Nephron (organoid): ENCODE measurements around the gene FARP1.
"Not testable (repeated sequence)": the region's sequence is repeated elsewhere in the genome, so short reads cannot be mapped to it uniquely, and the experiment has no call there.

Experiments
- H3K27ac Mint-ChIP-seq, 3 experiments: 2 replicates each; pipeline ENCODE4 v1.8.0; 2020; ENCODE audit warnings: mixed read lengths in 3 of 3, mild to moderate bottlenecking in 2 of 3, moderate library complexity in 1 of 3
- H3K27me3 Mint-ChIP-seq: 2 replicates; pipeline ENCODE4 v1.8.0; 2021; ENCODE audit warnings: low read depth, mild to moderate bottlenecking, moderate library complexity, mixed read lengths
- H3K36me3 Mint-ChIP-seq: 2 replicates; pipeline ENCODE4 v1.8.0; 2020; ENCODE audit warnings: low read depth, mixed read lengths
- H3K4me1 Mint-ChIP-seq: 2 replicates; pipeline ENCODE4 v1.8.0; 2020; ENCODE audit warnings: mixed read lengths
- H3K4me3 Mint-ChIP-seq, 3 experiments: 2 replicates each; pipeline ENCODE4 v1.8.0; 2020; ENCODE audit warnings: mild to moderate bottlenecking in 3 of 3, mixed read lengths in 3 of 3, moderate library complexity in 2 of 3
- H3K9me3 Mint-ChIP-seq: 2 replicates; pipeline ENCODE4 v1.8.0; 2020; ENCODE audit warnings: mixed read lengths
- TF ChIP-seq, protein P1 (sequence below), 3 experiments: fragments of 200-600 bp; sonication (generic); IDR thresholded peaks; one replicate each; pipeline ENCODE4 v1.5.0; 2021; ENCODE audit warnings: antibody characterized with exemption in 3 of 3; ENCODE audit not compliant: unreplicated experiment in 3 of 3

Gene FARP1

DNA sequence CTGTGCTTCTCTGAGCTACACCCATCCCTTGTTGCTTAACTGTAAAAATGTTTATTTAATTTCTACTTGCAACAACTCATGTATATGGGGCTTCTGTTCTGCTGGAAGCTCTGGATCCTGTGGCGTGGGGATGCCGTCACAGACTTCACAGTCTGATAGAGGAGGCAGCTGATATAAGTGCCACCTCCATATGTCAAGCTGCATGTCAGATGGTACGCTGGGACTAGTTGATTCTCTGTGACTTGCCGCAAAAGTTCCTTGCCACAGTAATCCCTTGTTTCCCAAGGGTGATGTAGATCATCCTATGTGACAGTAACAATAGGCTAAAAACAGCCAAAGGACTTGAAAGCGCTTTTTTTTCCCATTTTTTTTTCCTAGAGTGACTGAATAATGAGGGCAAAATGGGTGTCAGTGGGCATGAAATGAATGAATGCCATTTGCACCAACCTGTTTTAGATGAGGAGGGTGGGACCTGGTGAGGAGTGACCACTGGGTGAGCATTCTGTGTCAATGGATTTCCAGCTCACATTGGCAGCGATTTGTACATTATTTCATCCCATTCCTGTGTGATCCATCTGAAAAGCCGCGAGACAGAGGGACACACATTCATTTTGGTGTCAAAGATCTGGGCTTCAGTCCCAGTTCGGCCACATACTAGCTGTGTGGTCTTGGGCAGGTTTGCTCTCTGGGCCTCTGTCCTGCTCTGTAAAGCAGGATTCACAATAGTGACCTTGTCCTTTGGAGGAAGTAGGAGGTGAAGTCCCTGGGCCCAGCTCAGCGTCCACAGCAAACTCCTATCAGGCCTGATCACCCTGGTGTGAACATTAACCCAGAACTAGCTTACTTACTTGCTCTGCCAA lies 123.0 kb downstream of the FARP1 start:
- H3K9me3 Mint-ChIP-seq = no peaks in the 10 kb centered on the region
- H3K36me3 Mint-ChIP-seq = peaks cover 8% of the 10 kb centered on the region
- peak overlapping the region; percentile 97 to 99 (median 98) for H3K27ac Mint-ChIP-seq
- peaks cover 50% of the 10 kb centered on the region for H3K4me1 Mint-ChIP-seq
- TF ChIP-seq, protein P1, sequence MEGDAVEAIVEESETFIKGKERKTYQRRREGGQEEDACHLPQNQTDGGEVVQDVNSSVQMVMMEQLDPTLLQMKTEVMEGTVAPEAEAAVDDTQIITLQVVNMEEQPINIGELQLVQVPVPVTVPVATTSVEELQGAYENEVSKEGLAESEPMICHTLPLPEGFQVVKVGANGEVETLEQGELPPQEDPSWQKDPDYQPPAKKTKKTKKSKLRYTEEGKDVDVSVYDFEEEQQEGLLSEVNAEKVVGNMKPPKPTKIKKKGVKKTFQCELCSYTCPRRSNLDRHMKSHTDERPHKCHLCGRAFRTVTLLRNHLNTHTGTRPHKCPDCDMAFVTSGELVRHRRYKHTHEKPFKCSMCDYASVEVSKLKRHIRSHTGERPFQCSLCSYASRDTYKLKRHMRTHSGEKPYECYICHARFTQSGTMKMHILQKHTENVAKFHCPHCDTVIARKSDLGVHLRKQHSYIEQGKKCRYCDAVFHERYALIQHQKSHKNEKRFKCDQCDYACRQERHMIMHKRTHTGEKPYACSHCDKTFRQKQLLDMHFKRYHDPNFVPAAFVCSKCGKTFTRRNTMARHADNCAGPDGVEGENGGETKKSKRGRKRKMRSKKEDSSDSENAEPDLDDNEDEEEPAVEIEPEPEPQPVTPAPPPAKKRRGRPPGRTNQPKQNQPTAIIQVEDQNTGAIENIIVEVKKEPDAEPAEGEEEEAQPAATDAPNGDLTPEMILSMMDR (IDR thresholded peaks at IDR 0.05; ENCODE audit: unreplicated experiment in 3 of 3) = no peak
- no peaks in the 10 kb centered on the region for H3K27me3 Mint-ChIP-seq
- H3K4me3 Mint-ChIP-seq = peak overlapping the region; percentile 53 to 54 (median 54)

DNA sequence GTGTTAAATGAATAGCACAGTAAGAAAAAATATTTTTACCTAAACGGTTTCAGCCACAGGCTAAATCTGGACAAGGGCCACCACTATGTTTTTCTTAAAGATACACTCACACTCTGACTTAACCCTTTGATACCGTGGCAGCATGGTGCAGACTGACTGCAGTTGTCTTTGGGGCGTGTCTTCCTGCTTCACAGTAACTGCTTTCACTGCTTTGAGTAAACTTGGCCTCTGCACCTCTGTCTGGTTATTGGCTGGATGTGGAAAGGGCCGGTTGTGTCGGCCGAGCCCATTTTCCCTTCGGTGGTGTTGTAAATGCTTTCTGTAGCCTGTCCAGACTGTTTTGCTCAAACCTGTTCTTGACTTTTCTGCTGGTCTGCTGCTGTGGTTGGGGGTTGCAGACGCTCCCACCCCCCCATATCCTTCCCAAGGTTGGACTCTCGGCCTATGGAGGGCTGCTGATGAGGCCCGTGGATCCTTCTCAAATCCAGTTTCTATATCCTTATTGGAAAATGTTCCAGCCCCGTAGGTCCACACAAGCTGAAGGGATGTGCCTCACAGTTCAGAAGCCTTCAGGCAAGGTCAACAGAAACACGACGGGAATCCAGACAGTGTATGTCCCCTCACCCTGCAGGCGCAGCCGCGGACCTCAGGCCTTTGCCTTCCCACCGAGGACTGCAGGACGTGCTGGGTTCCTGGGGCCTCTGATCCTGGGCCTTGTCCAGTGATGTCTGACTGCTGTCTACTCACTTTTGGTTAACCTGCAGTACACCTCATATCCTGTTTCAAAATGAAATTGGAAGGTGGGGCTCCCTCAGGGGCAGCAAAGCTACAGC lies 124.4 kb downstream of the FARP1 start:
- peak overlapping the region; percentile 94 to 98 (median 97) for H3K27ac Mint-ChIP-seq
- TF ChIP-seq, protein P1 (IDR thresholded peaks at IDR 0.05; ENCODE audit: unreplicated experiment in 3 of 3) = no peak

DNA sequence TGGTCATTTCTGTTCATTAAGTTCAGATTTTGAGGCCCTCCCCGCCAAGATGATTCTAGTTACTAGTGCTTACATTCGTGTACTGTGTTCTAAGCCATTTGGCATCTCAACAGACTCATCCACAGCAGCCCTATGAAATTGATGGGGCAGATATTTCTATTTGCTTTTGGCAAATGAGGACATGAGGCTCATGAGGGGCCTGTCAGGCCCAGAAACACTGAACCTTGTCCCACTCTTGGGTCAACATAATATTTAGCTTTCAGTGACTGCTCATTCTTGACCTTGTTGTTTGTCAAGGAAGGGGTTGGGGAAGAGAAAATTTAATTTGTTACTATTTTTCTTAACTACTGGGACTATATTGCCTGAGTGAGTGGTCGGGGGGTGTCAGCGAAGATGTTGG lies 126.5 kb downstream of the FARP1 start:
- H3K4me3 Mint-ChIP-seq = no peak overlapping the region
- no peaks in the 10 kb centered on the region for H3K9me3 Mint-ChIP-seq
- H3K4me1 Mint-ChIP-seq = peaks cover 63% of the 10 kb centered on the region
- TF ChIP-seq, protein P1 (IDR thresholded peaks at IDR 0.05; ENCODE audit: unreplicated experiment in 3 of 3) = no peak
- H3K36me3 Mint-ChIP-seq = peaks cover 16% of the 10 kb centered on the region
- peak overlapping the region; percentile 0 to 94 (median 51) for H3K27ac Mint-ChIP-seq
- H3K27me3 Mint-ChIP-seq = no peaks in the 10 kb centered on the region

More for the DNA sequence above, 124.4 kb downstream of the FARP1 start:
- no peaks in the 10 kb centered on the region for H3K9me3 Mint-ChIP-seq
- H3K4me3 Mint-ChIP-seq = peak overlapping the region; percentile 47 to 60 (median 54)
- H3K27me3 Mint-ChIP-seq = no peaks in the 10 kb centered on the region
- H3K36me3 Mint-ChIP-seq = peaks cover 12% of the 10 kb centered on the region
- H3K4me1 Mint-ChIP-seq = peaks cover 45% of the 10 kb centered on the region

DNA sequence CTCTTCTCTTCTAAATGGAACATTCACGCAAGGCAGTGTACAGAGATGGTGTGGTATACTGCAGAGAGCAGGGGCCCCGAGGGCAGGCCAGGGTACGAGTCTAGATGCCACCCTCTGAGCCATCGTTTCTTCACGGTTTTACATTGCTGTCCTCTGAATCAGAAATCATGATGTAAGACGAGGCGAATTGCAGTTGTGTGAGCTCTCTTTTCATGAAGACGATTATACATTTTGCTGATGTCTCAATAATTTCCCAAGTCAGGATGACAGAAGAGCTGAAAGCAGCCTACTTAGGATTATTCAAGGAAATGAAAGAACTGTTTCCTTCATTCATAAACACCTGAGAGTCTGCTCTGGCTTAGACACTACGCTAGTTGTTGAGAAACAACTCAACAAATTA lies 127.9 kb downstream of the FARP1 start:
- Mint-ChIP-seq H3K9me3 (no peaks in the 10 kb centered on the region), H3K36me3 (peaks cover 16% of the 10 kb centered on the region), H3K27me3 (no peaks in the 10 kb centered on the region)

DNA sequence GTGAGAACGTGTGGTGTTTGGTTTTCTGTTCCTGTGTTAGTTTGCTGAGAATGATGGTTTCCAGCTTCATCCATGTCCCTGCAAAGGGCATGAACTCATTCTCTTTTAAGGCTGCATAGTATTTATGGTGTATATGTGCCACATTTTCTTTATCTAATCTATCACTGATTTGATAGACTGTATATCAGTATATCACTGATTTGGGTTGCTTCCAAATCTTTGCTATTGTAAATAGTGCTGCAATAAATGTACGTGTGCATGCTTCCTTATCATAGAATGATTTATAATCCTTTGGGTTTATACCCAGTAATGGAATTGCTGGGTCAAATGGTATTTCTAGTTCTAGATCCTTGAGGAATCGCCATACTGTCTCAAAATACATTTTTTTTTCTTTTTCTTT lies 128.8 kb downstream of the FARP1 start:
- Mint-ChIP-seq H3K36me3 (peaks cover 16% of the 10 kb centered on the region), H3K4me1 (peaks cover 73% of the 10 kb centered on the region), H3K27ac (peak overlapping the region; percentile 67 to 94 (median 90))
- H3K9me3 Mint-ChIP-seq, H3K4me3 Mint-ChIP-seq, H3K27me3 Mint-ChIP-seq: not testable (repeated sequence)

More for the DNA sequence above, 127.9 kb downstream of the FARP1 start:
- TF ChIP-seq, protein P1 (IDR thresholded peaks at IDR 0.05; ENCODE audit: unreplicated experiment in 3 of 3) = no peak
- peak overlapping the region; percentile 51 to 94 (median 59) for H3K27ac Mint-ChIP-seq
- H3K4me1 Mint-ChIP-seq = peaks cover 73% of the 10 kb centered on the region
- no peak overlapping the region for H3K4me3 Mint-ChIP-seq

DNA sequence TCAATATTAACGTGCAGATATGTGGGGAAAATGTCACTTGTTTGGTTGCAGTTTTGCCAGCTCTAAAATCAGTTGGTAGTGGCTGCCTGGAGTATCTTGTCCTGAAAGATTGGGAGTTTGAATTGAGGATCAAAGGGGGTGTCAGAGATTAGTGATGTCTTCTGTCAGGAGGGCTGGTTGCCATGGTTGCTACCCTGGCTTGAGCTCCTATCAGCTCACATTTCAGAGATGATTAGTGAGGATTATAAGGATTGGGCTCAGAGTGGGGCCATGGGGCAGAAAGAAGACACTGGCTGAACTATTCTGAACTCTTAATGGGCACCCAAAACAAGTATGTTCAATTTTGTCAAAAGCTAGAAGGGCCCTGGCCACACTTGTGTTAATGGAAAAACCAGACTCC lies 129.7 kb downstream of the FARP1 start:
- TF ChIP-seq, protein P1 (IDR thresholded peaks at IDR 0.05; ENCODE audit: unreplicated experiment in 3 of 3) = no peak
- Mint-ChIP-seq H3K4me1 (peaks cover 65% of the 10 kb centered on the region), H3K4me3 (peak overlapping the region in 2 of 3 experiments; percentile 0 to 13), H3K27me3 (no peaks in the 10 kb centered on the region), H3K9me3 (no peaks in the 10 kb centered on the region), H3K36me3 (peaks cover 16% of the 10 kb centered on the region), H3K27ac (peak overlapping the region; percentile 96 to 99 (median 97))
